ENCODE data around the gene ALKBH2. TPM values are rescaled to one million over a fixed set of nuclear protein-coding genes. Genes with fewer than 3 reads are reported as not detected.

Gene ALKBH2
- total and polyA plus RNA-seq, 2 of the 8 experiments (the other 6 are each of a cell fraction or from before 2014, with no cell fraction given), result 19.1 to 22.5 TPM

- Histone ChIP-seq H4K20me1 (replicated peaks in 1 of 2; ENCODE audit: control insufficient read depth in 1 of 2, insufficient read depth in 2 of 2, low read length in 2 of 2) (peaks cover 0 to 1% of the 10 kb centered on the region in 2 experiments), H3K4ac (replicated peaks; ENCODE audit: insufficient read length, low read depth, low read length) (no peak overlapping the region), H2BK20ac (ENCODE audit: low read length) (no peak overlapping the region), H3K4me2 (ENCODE audit: insufficient read depth in 1 of 2, low read depth in 2 of 2, low read length in 2 of 2) (no peak overlapping the region), H2BK5ac (ENCODE audit: low read depth, low read length) (no peak overlapping the region), H3K27ac (ENCODE audit: low read depth, low read length) (no peak overlapping the region), H2BK12ac (ENCODE audit: low read depth, low read length) (no peak overlapping the region), H3K27me3 (replicated peaks in 1 of 4; ENCODE audit: control insufficient read depth in 3 of 4, extremely low read depth in 1 of 4, insufficient read depth in 3 of 4, low read length in 3 of 4) (no peaks in the 10 kb centered on the region), H2AFZ (ENCODE audit: low read length) (no peak overlapping the region), H4K8ac (ENCODE audit: extremely low read depth, insufficient read depth, low read length) (no peak overlapping the region), H2AK5ac (ENCODE audit: low read depth, low read length) (no peak overlapping the region), H2BK120ac (replicated peaks; ENCODE audit: low read depth, low read length) (no peak overlapping the region), H3K23me2 (ENCODE audit: low read depth, low read length) (no peaks in the 10 kb centered on the region), H3K9me3 (ENCODE audit: insufficient read depth in 2 of 2, low read depth in 1 of 2, low read length in 1 of 2) (no peaks in the 10 kb centered on the region), H3K4me1 (replicated peaks in 1 of 4; ENCODE audit: control insufficient read depth in 3 of 4, insufficient read depth in 4 of 4, low read length in 3 of 4) (no peaks in the 10 kb centered on the region), H4K91ac (replicated peaks; ENCODE audit: insufficient read length, low read length) (no peak overlapping the region), H3K23ac (ENCODE audit: insufficient read length) (no peak overlapping the region), H3K79me2 (ENCODE audit: control insufficient read depth in 1 of 2, insufficient read depth in 2 of 2, low read length in 2 of 2) (no peaks in the 10 kb centered on the region), H3K18ac (ENCODE audit: extremely low read depth, low read length) (no peak overlapping the region), H3K9ac (replicated peaks in 1 of 4; ENCODE audit: extremely low read depth in 1 of 4, low read depth in 3 of 4, low read length in 3 of 4) (no peak overlapping the region), H3K14ac (ENCODE audit: insufficient read length) (no peak overlapping the region), H3K79me1 (ENCODE audit: low read depth, low read length) (no peaks in the 10 kb centered on the region), H3K4me3 (ENCODE audit: extremely low read depth in 1 of 4, insufficient read depth in 2 of 4, low read depth in 3 of 4, low read length in 4 of 4) (no peak overlapping the region), H3K36me3 (ENCODE audit: control insufficient read depth in 2 of 4, insufficient read depth in 4 of 4, low read length in 3 of 4) (peaks cover 0 to 16% (median under 1%) of the 10 kb centered on the region in 4 experiments; a peak in 6 of 8 replicates), H4K5ac (ENCODE audit: insufficient read length, low read depth, low read length) (no peak overlapping the region), H2BK15ac (ENCODE audit: low read length) (no peak overlapping the region), H3K56ac (replicated peaks; ENCODE audit: insufficient read length, low read depth, low read length) (no peak overlapping the region)
- POLR2A ChIA-PET (ENCODE audit: partially characterized antibody), result interaction anchor here (2.2 kb wide), 1 partner anchor 15 kb away, joined by 7 read pairs; no protein-coding TSS in a partner anchor
- WGBS, 2 experiments (ENCODE audit: extremely low coverage in 1 of 2, insufficient coverage in 1 of 2, insufficient read length in 1 of 2, insufficient replicate concordance in 2 of 2, low coverage in 1 of 2, low lambda C conversion rate in 2 of 2, missing lambda C conversion rate in 1 of 2), result 95% methylated on average over 2 of the region's 2 CpGs; no CpG with 5 or more reads in 1 of the 2 experiments
- TF ChIP-seq CHD2 (IDR thresholded peaks at IDR 0.05; ENCODE audit: low read length) (no peak), RNF2 (IDR thresholded peaks at IDR 0.05; ENCODE audit: borderline replicate concordance, low read depth, low read length, missing control alignments, poor library complexity, severe bottlenecking) (no peak), RBBP5 (IDR thresholded peaks at IDR 0.05; ENCODE audit: borderline replicate concordance, low read depth, low read length) (no peak), HDAC2 (IDR thresholded peaks at IDR 0.05; ENCODE audit: borderline replicate concordance in 1 of 2, low read depth in 2 of 2, low read length in 2 of 2) (no peak)
- no peak for DNase-seq (ENCODE audit: low read depth in 1 of 2, low spot score in 2 of 2)
- no peak for FAIRE-seq
- CTCF ChIA-PET (ENCODE audit: partially characterized antibody), result interaction anchor here (0.6 to 1.4 kb wide), 2 partner anchors 199 to 669 kb away, joined by 3 read pairs; no protein-coding TSS in a partner anchor
Measured at GRCh38 chr12:109084425-109084824, 8.8 kb downstream of the ALKBH2 start.

Measured in H1 (cell line).